Smooth muscle cell (in vitro differentiated cells): ENCODE data around the gene ZCCHC14. TPM values are rescaled to one million over a fixed set of nuclear protein-coding genes. Genes with fewer than 3 reads are reported as not detected.

Experiments used
- DNase-seq: peaks from one replicate; lab custom pipeline; 2025; ENCODE audit not compliant: unreplicated experiment; lab: John Stamatoyannopoulos, UW
- H2AFZ ChIP-seq: fragments of 200-600 bp; sonication (generic); 2 replicates; pipeline ENCODE4 v1.6.0; 2016; ENCODE audit warnings: antibody characterized with exemption, low read depth, mild to moderate bottlenecking
- H3F3A ChIP-seq: fragments of 200-600 bp; sonication (generic); 2 replicates; pipeline ENCODE4 v1.6.0; 2017; ENCODE audit warnings: antibody characterized with exemption, low read depth
- H3K27ac ChIP-seq: fragments of 200-600 bp; sonication (generic); 2 replicates; pipeline ENCODE4 v1.5.1; 2016; ENCODE audit warnings: low read depth, mild to moderate bottlenecking
- H3K27me3 ChIP-seq: fragments of 200-600 bp; sonication (generic); 2 replicates; pipeline ENCODE4 v1.6.1; 2016; ENCODE audit warnings: low read depth, mild to moderate bottlenecking
- H3K36me3 ChIP-seq: fragments of 200-600 bp; sonication (generic); 2 replicates; pipeline ENCODE4 v1.5.1; 2016; ENCODE audit warnings: low read depth
- H3K4me1 ChIP-seq: fragments of 200-600 bp; sonication (generic); 2 replicates; pipeline ENCODE4 v1.5.1; 2016; ENCODE audit warnings: low read depth
- H3K4me2 ChIP-seq: fragments of 200-600 bp; sonication (generic); 2 replicates; pipeline ENCODE4 v1.6.0; 2016; ENCODE audit warnings: mild to moderate bottlenecking
- H3K4me3 ChIP-seq: fragments of 200-600 bp; sonication (generic); 2 replicates; pipeline ENCODE4 v1.5.1; 2016; ENCODE audit warnings: mild to moderate bottlenecking
- H3K79me2 ChIP-seq: fragments of 200-600 bp; sonication (generic); 2 replicates; pipeline ENCODE4 v1.6.0; 2016; ENCODE audit warnings: low read depth, mild to moderate bottlenecking
- H3K9ac ChIP-seq: fragments of 200-600 bp; sonication (generic); 2 replicates; pipeline ENCODE4 v1.6.0; 2016; ENCODE audit warnings: low read depth
- H3K9me3 ChIP-seq: fragments of 200-600 bp; sonication (generic); replicated peaks from 2 replicates; pipeline ENCODE4 v1.5.1; 2016; ENCODE audit warnings: low read depth
- H4K20me1 ChIP-seq: fragments of 200-600 bp; sonication (generic); 2 replicates; pipeline ENCODE4 v1.6.0; 2016; ENCODE audit warnings: low read depth
- CTCF ChIP-seq: fragments of 200-600 bp; sonication (generic); IDR thresholded peaks from 2 replicates; pipeline ENCODE4 v1.5.1; 2017; ENCODE audit warnings: borderline replicate concordance, mild to moderate bottlenecking, antibody characterized with exemption; ENCODE audit not compliant: insufficient read depth, poor library complexity, severe bottlenecking
- WGBS: methylation state at CpG from one replicate; pipeline ENCODE4 v1.1.7; 2016; ENCODE audit warnings: low lambda C conversion rate; 5-methylcytosine and 5-hydroxymethylcytosine counted together
- polyA plus RNA-seq: library from polyadenylated mRNA; unstranded; fragments of >200 nt; fragmentation: Nextera tagmentation; extraction: Ambion mirVana; gene quantifications from 2 replicates; pipeline ENCODE4 v1.2.1, GENCODE V29; 2016
- total RNA-seq: library from RNA; depleted of rRNA; stranded (reverse); fragments of >200 nt; gene quantifications from 2 replicates; pipeline ENCODE4 v1.2.3, GENCODE V29; 2014

Gene ZCCHC14
- total and polyA plus RNA-seq, 2 experiments from 2014 or later, result 4.6 to 8.5 TPM

- Histone ChIP-seq H3K4me1 (no peaks in the 10 kb centered on the region), H3K79me2 (peaks cover 72% of the 10 kb centered on the region), H3F3A (no peaks in the 10 kb centered on the region), H3K27me3 (no peaks in the 10 kb centered on the region), H2AFZ (no peak overlapping the region), H4K20me1 (peaks cover 98% of the 10 kb centered on the region), H3K9ac (no peak overlapping the region), H3K27ac (no peak overlapping the region), H3K36me3 (no peaks in the 10 kb centered on the region), H3K4me2 (no peak overlapping the region), H3K9me3 (no peaks in the 10 kb centered on the region), H3K4me3 (no peak overlapping the region)
- DNase-seq, result no peak
- no peak for TF ChIP-seq CTCF
- WGBS, result 76% methylated on average over 20 of the region's 20 CpGs
Observed at GRCh38 chr16:87371261-87371866, 121.5 kb downstream of the ZCCHC14 start.

GRCh38 chr16:87369796-87370719 is 122.8 kb downstream of the ZCCHC14 start:
- TF ChIP-seq CTCF, result no peak
- Histone ChIP-seq H3K27ac (no peak overlapping the region), H2AFZ (no peak overlapping the region), H4K20me1 (peaks cover 98% of the 10 kb centered on the region), H3K79me2 (peaks cover 59% of the 10 kb centered on the region), H3K4me1 (no peaks in the 10 kb centered on the region), H3K9me3 (no peaks in the 10 kb centered on the region), H3K4me3 (no peak overlapping the region), H3K27me3 (no peaks in the 10 kb centered on the region), H3F3A (no peaks in the 10 kb centered on the region), H3K4me2 (no peak overlapping the region), H3K9ac (no peak overlapping the region), H3K36me3 (no peaks in the 10 kb centered on the region)
- 92% methylated on average over 16 of the region's 16 CpGs for WGBS
- no peak for DNase-seq

GRCh38 chr16:87369117-87369765 is 123.6 kb downstream of the ZCCHC14 start:
- H3K4me3 ChIP-seq, result no peak overlapping the region
- TF ChIP-seq CTCF, result no peak
- WGBS, result 96% methylated on average over 14 of the region's 14 CpGs

More at GRCh38 chr16:87369117-87369765, 123.6 kb downstream of the ZCCHC14 start:
- no peaks in the 10 kb centered on the region for H3K27me3 ChIP-seq
- peaks cover 98% of the 10 kb centered on the region for H4K20me1 ChIP-seq
- no peak for DNase-seq
- H2AFZ ChIP-seq, result no peak overlapping the region
- H3K79me2 ChIP-seq, result peaks cover 51% of the 10 kb centered on the region
- no peaks in the 10 kb centered on the region for H3K4me1 ChIP-seq
- H3K9me3 ChIP-seq, result no peaks in the 10 kb centered on the region
- H3K9ac ChIP-seq, result no peak overlapping the region
- H3F3A ChIP-seq, result no peaks in the 10 kb centered on the region
- H3K4me2 ChIP-seq, result no peak overlapping the region
- H3K36me3 ChIP-seq, result no peaks in the 10 kb centered on the region
- H3K27ac ChIP-seq, result no peak overlapping the region
